Karpas-422 (cell line): ENCODE measurements around the gene MMP24OS. TPM values are rescaled to one million over a fixed set of nuclear protein-coding genes. Genes with fewer than 3 reads are reported as not detected.

Experiments used
- DNase-seq: peaks from one replicate; pipeline ENCODE4 v3.0.0-alpha.2; 2015
- H2AFZ ChIP-seq: fragments of 200-600 bp; sonication (generic); 2 replicates; pipeline ENCODE4 v1.6.1; 2014; ENCODE audit warnings: antibody characterized with exemption, low read length, mixed read lengths
- H3K27ac ChIP-seq: fragments of 200-600 bp; sonication (generic); 2 replicates; pipeline ENCODE4 v1.5.1; 2014; ENCODE audit warnings: mild to moderate bottlenecking, low read length, moderate library complexity
- H3K27me3 ChIP-seq: fragments of 200-600 bp; sonication (generic); 2 replicates; pipeline ENCODE4 v1.6.1; 2014; ENCODE audit warnings: low read length, mixed read lengths
- H3K36me3 ChIP-seq: fragments of 200-600 bp; sonication (generic); 2 replicates; pipeline ENCODE4 v1.6.1; 2014; ENCODE audit warnings: low read length, mixed read lengths; ENCODE audit not compliant: insufficient read depth
- H3K4me1 ChIP-seq: fragments of 200-600 bp; sonication (generic); 2 replicates; pipeline ENCODE4 v1.6.1; 2014; ENCODE audit warnings: mild to moderate bottlenecking, low read length, mixed read lengths
- H3K4me2 ChIP-seq: fragments of 200-600 bp; sonication (generic); 2 replicates; pipeline ENCODE4 v1.6.1; 2014; ENCODE audit warnings: low read length, low read depth, mild to moderate bottlenecking; ENCODE audit not compliant: poor library complexity, severe bottlenecking
- H3K4me3 ChIP-seq: fragments of 200-600 bp; sonication (generic); 2 replicates; pipeline ENCODE4 v1.5.1; 2014; ENCODE audit warnings: mild to moderate bottlenecking, antibody characterized with exemption, low read length, mixed read lengths
- H3K79me2 ChIP-seq: fragments of 200-600 bp; sonication (generic); 2 replicates; pipeline ENCODE4 v1.6.1; 2014; ENCODE audit warnings: mild to moderate bottlenecking, low read length, mixed read lengths
- H3K9ac ChIP-seq: fragments of 200-600 bp; sonication (generic); 2 replicates; pipeline ENCODE4 v1.6.0; 2014; ENCODE audit warnings: low read length
- H3K9me2 ChIP-seq: fragments of 200-600 bp; sonication (generic), shearing (Covaris generic); replicated peaks from 2 replicates; pipeline ENCODE4 v1.6.0; 2014; ENCODE audit warnings: mild to moderate bottlenecking, low read length, moderate library complexity; ENCODE audit not compliant: insufficient read depth
- H3K9me3 ChIP-seq: fragments of 300-700, 200-600 bp; sonication (generic); 2 replicates; pipeline ENCODE4 v1.6.1; 2014; ENCODE audit warnings: low read length, mixed read lengths
- H4K20me1 ChIP-seq: fragments of 200-600 bp; sonication (generic); 2 replicates; pipeline ENCODE4 v1.6.1; 2014; ENCODE audit warnings: mild to moderate bottlenecking, antibody characterized with exemption, low read length, low read depth; ENCODE audit not compliant: insufficient read depth
- total RNA-seq: library from RNA; depleted of rRNA; stranded (reverse); fragments of >200 nt; shearing (Covaris generic); gene quantifications from 2 replicates; pipeline ENCODE4 v1.2.3, GENCODE V29; 2014; ENCODE audit warnings: low replicate concordance

The MMP24OS gene
- total RNA-seq, 1 experiment from 2014 or later = 12.4 TPM

GRCh38 chr20:35284992-35285805 is 7.3 kb upstream of the MMP24OS start:
- no peaks in the 10 kb centered on the region for H3K27me3 ChIP-seq
- peaks cover 32% of the 10 kb centered on the region for H3K79me2 ChIP-seq
- H4K20me1 ChIP-seq = peaks cover 3% of the 10 kb centered on the region; the same call in 1 of the 2 replicates
- peaks cover 13% of the 10 kb centered on the region for H3K4me1 ChIP-seq
- H3K27ac ChIP-seq = no peak overlapping the region
- H2AFZ ChIP-seq = peak overlapping the region; percentile 85
- DNase-seq = no peak
- no peaks in the 10 kb centered on the region for H3K9me2 ChIP-seq
- H3K9me3 ChIP-seq = no peaks in the 10 kb centered on the region
- H3K9ac ChIP-seq = peak overlapping the region; percentile 88
- peak overlapping the region; percentile 86 for H3K4me2 ChIP-seq
- H3K36me3 ChIP-seq = peaks cover 17% of the 10 kb centered on the region
- peak overlapping the region; percentile 94 for H3K4me3 ChIP-seq

GRCh38 chr20:35284267-35284991 is 6.5 kb upstream of the MMP24OS start, which contains the start of gene EIF6:
Gene EIF6, minus strand, starts transcription at chr20:35284772. Its CDS starts 285 bp downstream, at chr20:35284487.
- peak; percentile 95 for DNase-seq
- H3K79me2 ChIP-seq = peaks cover 32% of the 10 kb centered on the region
- H3K9me3 ChIP-seq = no peaks in the 10 kb centered on the region

GRCh38 chr20:35283441-35284266 is 5.7 kb upstream of the MMP24OS start:
- peaks cover 13% of the 10 kb centered on the region for H3K4me1 ChIP-seq
- peak overlapping the region; percentile 94 for H3K4me3 ChIP-seq
- H3K79me2 ChIP-seq = peaks cover 32% of the 10 kb centered on the region
- H4K20me1 ChIP-seq = peaks cover 8% of the 10 kb centered on the region; the same call in 1 of the 2 replicates
- H3K36me3 ChIP-seq = peaks cover 20% of the 10 kb centered on the region
- H3K4me2 ChIP-seq = peak overlapping the region; percentile 86
- no peaks in the 10 kb centered on the region for H3K9me3 ChIP-seq
- H3K9ac ChIP-seq = peak overlapping the region; percentile 88
- H2AFZ ChIP-seq = no peak overlapping the region
- no peak for DNase-seq
- H3K27ac ChIP-seq = peak overlapping the region; percentile 50; the same call in 1 of the 2 replicates
- H3K27me3 ChIP-seq = no peaks in the 10 kb centered on the region
- no peaks in the 10 kb centered on the region for H3K9me2 ChIP-seq

More at GRCh38 chr20:35284267-35284991, 6.5 kb upstream of the MMP24OS start, which contains the start of gene EIF6:
- Histone ChIP-seq H3K27me3 (no peaks in the 10 kb centered on the region), H3K4me1 (peaks cover 13% of the 10 kb centered on the region), H3K27ac (peak within 1 kb of the TSS; percentile 50; the same call in 1 of the 2 replicates), H3K4me3 (peak within 1 kb of the TSS; percentile 94), H3K36me3 (peaks cover 20% of the 10 kb centered on the region), H2AFZ (peak within 1 kb of the TSS; percentile 85), H3K4me2 (peak within 1 kb of the TSS; percentile 86), H3K9me2 (no peaks in the 10 kb centered on the region), H4K20me1 (peaks cover 8% of the 10 kb centered on the region; the same call in 1 of the 2 replicates), H3K9ac (peak within 1 kb of the TSS; percentile 88)

GRCh38 chr20:35281506-35282101 is 3.7 kb upstream of the MMP24OS start:
- Histone ChIP-seq H4K20me1 (peaks cover 8% of the 10 kb centered on the region; the same call in 1 of the 2 replicates), H3K9me3 (no peaks in the 10 kb centered on the region), H3K27ac (no peak overlapping the region), H3K36me3 (peaks cover 20% of the 10 kb centered on the region), H3K4me3 (no peak overlapping the region), H2AFZ (no peak overlapping the region), H3K4me1 (peaks cover 18% of the 10 kb centered on the region), H3K9me2 (no peaks in the 10 kb centered on the region), H3K9ac (no peak overlapping the region), H3K4me2 (no peak overlapping the region), H3K27me3 (no peaks in the 10 kb centered on the region), H3K79me2 (peaks cover 41% of the 10 kb centered on the region)
- DNase-seq = no peak

GRCh38 chr20:35280523-35280922 is 2.6 kb upstream of the MMP24OS start:
- Histone ChIP-seq H2AFZ (no peak overlapping the region), H3K36me3 (peaks cover 20% of the 10 kb centered on the region), H3K9me2 (no peaks in the 10 kb centered on the region), H4K20me1 (peaks cover 8% of the 10 kb centered on the region; the same call in 1 of the 2 replicates), H3K27me3 (no peaks in the 10 kb centered on the region), H3K9me3 (no peaks in the 10 kb centered on the region), H3K79me2 (peaks cover 46% of the 10 kb centered on the region), H3K4me1 (peaks cover 24% of the 10 kb centered on the region), H3K4me3 (no peak overlapping the region), H3K4me2 (no peak overlapping the region), H3K27ac (no peak overlapping the region), H3K9ac (no peak overlapping the region)
- DNase-seq = no peak

- Histone ChIP-seq H3K4me3 (no peak overlapping the region), H3K36me3 (peaks cover 20% of the 10 kb centered on the region), H3K27ac (no peak overlapping the region), H3K4me1 (peaks cover 17% of the 10 kb centered on the region), H3K79me2 (peaks cover 46% of the 10 kb centered on the region), H3K9ac (no peak overlapping the region), H4K20me1 (peaks cover 8% of the 10 kb centered on the region; the same call in 1 of the 2 replicates), H3K9me3 (no peaks in the 10 kb centered on the region), H2AFZ (no peak overlapping the region), H3K27me3 (no peaks in the 10 kb centered on the region), H3K9me2 (no peaks in the 10 kb centered on the region), H3K4me2 (no peak overlapping the region)
- no peak for DNase-seq
Measured at GRCh38 chr20:35279533-35280174, 1.7 kb upstream of the MMP24OS start.

- no peak overlapping the region for H3K27ac ChIP-seq
- no peak overlapping the region for H2AFZ ChIP-seq
- H4K20me1 ChIP-seq = peaks cover 7% of the 10 kb centered on the region; the same call in 1 of the 2 replicates
- H3K9me3 ChIP-seq = no peaks in the 10 kb centered on the region
- peaks cover 23% of the 10 kb centered on the region for H3K4me1 ChIP-seq
- H3K9ac ChIP-seq = no peak overlapping the region
- no peaks in the 10 kb centered on the region for H3K9me2 ChIP-seq
- H3K27me3 ChIP-seq = no peaks in the 10 kb centered on the region
- no peak overlapping the region for H3K4me3 ChIP-seq
- H3K4me2 ChIP-seq = no peak overlapping the region
- no peak for DNase-seq
- peaks cover 41% of the 10 kb centered on the region for H3K79me2 ChIP-seq
- peaks cover 20% of the 10 kb centered on the region for H3K36me3 ChIP-seq
Measured at GRCh38 chr20:35279040-35279439, 1.1 kb upstream of the MMP24OS start.
